CD14-positive monocyte (primary cell): ENCODE measurements around the gene EFHC2. TPM values are rescaled to one million over a fixed set of nuclear protein-coding genes. Genes with fewer than 3 reads are reported as not detected.

Source experiments
- DNase-seq, 3 donors: peaks; one replicate each; pipeline ENCODE4 v3.0.0-alpha.2; 2011 to 2022
- H2AFZ ChIP-seq: 2 replicates; pipeline ENCODE4 v1.6.0; 2012; ENCODE audit warnings: mild to moderate bottlenecking, low read depth, low read length, inconsistent platforms; ENCODE audit not compliant: insufficient read depth, poor library complexity, severe bottlenecking
- H3K27ac ChIP-seq, 2 donors: 1 replicate in 1 of 2; 2 replicates in 1 of 2; pipeline ENCODE4 v1.5.1; 2012 to 2013; ENCODE audit warnings: low read length in 2 of 2, control low read depth in 1 of 2, inconsistent platforms in 1 of 2, low read depth in 1 of 2, mild to moderate bottlenecking in 1 of 2
- H3K27me3 ChIP-seq, 2 donors: one replicate each; pipeline versions ENCODE4 v1.6.0 to v1.6.1; 2011 to 2013; ENCODE audit warnings: low read length in 2 of 2; ENCODE audit not compliant: control insufficient read depth in 2 of 2, insufficient read depth in 2 of 2
- H3K36me3 ChIP-seq, 2 donors: replicated peaks in 1 of 2; 1 replicate in 1 of 2; 2 replicates in 1 of 2; pipeline versions ENCODE4 v1.5.1 to v1.6.1; 2012 to 2013; ENCODE audit warnings: low read length in 2 of 2, control low read depth in 1 of 2, inconsistent platforms in 1 of 2, mild to moderate bottlenecking in 1 of 2; ENCODE audit not compliant: insufficient read depth in 2 of 2, control insufficient read depth in 1 of 2
- H3K4me1 ChIP-seq, 2 donors: 1 replicate in 1 of 2; 2 replicates in 1 of 2; pipeline versions ENCODE4 v1.5.1 to v1.6.1; 2012 to 2013; ENCODE audit warnings: low read length in 2 of 2, control low read depth in 1 of 2, inconsistent platforms in 1 of 2, mild to moderate bottlenecking in 1 of 2, moderate library complexity in 1 of 2; ENCODE audit not compliant: insufficient read depth in 2 of 2, control insufficient read depth in 1 of 2
- H3K4me2 ChIP-seq: replicated peaks from 2 replicates; pipeline ENCODE3; 2012; ENCODE audit warnings: low read length, moderate library complexity, mild to moderate bottlenecking; ENCODE audit not compliant: poor library complexity, severe bottlenecking; ENCODE audit errors: extremely low read depth
- H3K4me3 ChIP-seq, 3 experiments: fragments of 200-600 bp in 1 of 3; sonication (generic) in 1 of 3; replicated peaks in 1 of 3; 1 replicate in 2 of 3; 2 replicates in 1 of 3; pipeline ENCODE4 v1.5.1; 2011 to 2013; ENCODE audit warnings: low read length in 3 of 3, mild to moderate bottlenecking in 3 of 3, control low read depth in 2 of 3, low read depth in 2 of 3, inconsistent platforms in 1 of 3, moderate library complexity in 1 of 3
- H3K79me2 ChIP-seq: 2 replicates; pipeline ENCODE4 v1.6.0; 2012; ENCODE audit warnings: mild to moderate bottlenecking, control low read depth, inconsistent platforms, low read length, moderate library complexity; ENCODE audit not compliant: insufficient read depth
- H3K9ac ChIP-seq: 2 replicates; pipeline ENCODE4 v1.6.0; 2017; ENCODE audit warnings: low read length, mild to moderate bottlenecking; ENCODE audit not compliant: insufficient read depth, poor library complexity, severe bottlenecking
- H3K9me3 ChIP-seq, 2 donors: replicated peaks in 1 of 2; 1 replicate in 1 of 2; 2 replicates in 1 of 2; pipeline versions ENCODE4 v1.5.1 to v1.6.1; 2012 to 2013; ENCODE audit warnings: low read length in 2 of 2, control low read depth in 1 of 2; ENCODE audit not compliant: control insufficient read depth in 1 of 2, insufficient read depth in 1 of 2
- H4K20me1 ChIP-seq: 2 replicates; pipeline ENCODE4 v1.6.0; 2012; ENCODE audit warnings: mild to moderate bottlenecking, low read length, control low read depth, moderate library complexity; ENCODE audit not compliant: insufficient read depth
- H3K27ac Mint-ChIP-seq, 7 donors: one replicate each; pipeline ENCODE4 v1.8.0; 2020; ENCODE audit warnings: mild to moderate bottlenecking in 7 of 7, mixed read lengths in 7 of 7, moderate library complexity in 6 of 7, inconsistent platforms in 2 of 7
- H3K27me3 Mint-ChIP-seq, 3 donors: one replicate each; pipeline ENCODE4 v1.8.0; 2021 to 2022; ENCODE audit warnings: low read depth in 3 of 3, mild to moderate bottlenecking in 3 of 3, mixed read lengths in 3 of 3, moderate library complexity in 3 of 3, inconsistent platforms in 1 of 3
- H3K36me3 Mint-ChIP-seq, 2 donors: one replicate each; pipeline ENCODE4 v1.8.0; 2020; ENCODE audit warnings: mixed read lengths in 2 of 2, inconsistent platforms in 1 of 2, mild to moderate bottlenecking in 1 of 2
- H3K4me1 Mint-ChIP-seq: one replicate; pipeline ENCODE4 v1.8.0; 2020; ENCODE audit warnings: mild to moderate bottlenecking, mixed read lengths
- H3K4me3 Mint-ChIP-seq, 2 donors: one replicate each; pipeline ENCODE4 v1.8.0; 2020; ENCODE audit warnings: mild to moderate bottlenecking in 2 of 2, mixed read lengths in 2 of 2, moderate library complexity in 1 of 2
- H3K9me3 Mint-ChIP-seq, 7 donors: one replicate each; pipeline ENCODE4 v1.8.0; 2020 to 2022; ENCODE audit warnings: mixed read lengths in 7 of 7, mild to moderate bottlenecking in 6 of 7, moderate library complexity in 6 of 7, inconsistent platforms in 2 of 7
- CTCF ChIP-seq: fragments of 200-600 bp; IDR thresholded peaks from one replicate; pipeline ENCODE4 v1.8.0; 2022; ENCODE audit warnings: antibody characterized with exemption, mild to moderate bottlenecking
- WGBS: methylation state at CpG from one replicate; pipeline ENCODE4 v1.1.5; 2013; ENCODE audit warnings: missing lambda C conversion rate; ENCODE audit not compliant: insufficient coverage; 5-methylcytosine and 5-hydroxymethylcytosine counted together
- intact Hi-C, 2 donors: fragments of 100-400 bp; cut with micrococcal nuclease; formaldehyde crosslinking; loops; one replicate each; pipeline versions ENCODE4 v1.15.0 to v1.15.1; 2023
- polyA plus RNA-seq, 3 donors: library from polyadenylated mRNA; depleted of rRNA in 1 of 3; unstranded in 2 of 3; stranded (reverse) in 1 of 3; fragments of 300-500 nt in 2 of 3; fragments of >200 nt in 1 of 3; fragmentation: Illumina TruSeq in 2 of 3; gene quantifications; 1 replicate in 2 of 3; 2 replicates in 1 of 3; pipeline ENCODE4 v1.2.3, GENCODE V29; 2012 to 2021

The EFHC2 gene
- polyA plus RNA-seq, 3 donors, result 0.05 to 0.22 TPM; not detected in 1

DNA sequence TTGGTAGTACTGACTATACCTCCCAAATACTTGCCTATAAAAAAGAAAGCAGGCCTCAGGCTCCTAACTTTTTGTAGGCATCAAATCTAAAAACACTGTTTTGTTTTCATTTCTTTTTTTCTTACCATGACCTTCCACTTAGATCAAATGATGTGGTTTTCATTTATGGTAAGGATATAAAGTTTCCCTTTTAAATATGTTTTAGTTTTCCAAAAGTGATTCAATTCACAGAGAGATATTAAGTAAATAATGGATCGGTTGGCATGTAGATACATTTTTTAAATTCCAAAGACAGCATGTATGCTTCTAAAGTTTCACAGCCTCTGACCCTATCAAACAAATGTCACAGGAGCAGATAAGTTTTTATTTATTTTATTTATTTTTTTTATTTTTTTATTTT, 23.9 kb downstream of the EFHC2 start:
- H4K20me1 ChIP-seq, result no peaks in the 10 kb centered on the region
- TF ChIP-seq CTCF, result no peak
- intact Hi-C loops, result no loop called here
- Mint-ChIP-seq H3K27ac (no peak overlapping the region), H3K4me1 (peaks cover 3% of the 10 kb centered on the region), H3K9me3 (peaks cover 0 to 13% (median 9%) of the 10 kb centered on the region in 7 donors), H3K4me3 (no peak overlapping the region), H3K36me3 (peaks cover 0 to 2% of the 10 kb centered on the region in 2 donors), H3K27me3 (peaks cover 0 to 11% (median 2%) of the 10 kb centered on the region in 3 donors)
- no peak overlapping the region for H3K9ac ChIP-seq
- peaks cover 0 to 4% of the 10 kb centered on the region in 2 donors for H3K27me3 ChIP-seq
- H3K4me2 ChIP-seq, result no peak overlapping the region
- H3K36me3 ChIP-seq, result no peaks in the 10 kb centered on the region
- peaks cover 0 to under 1% of the 10 kb centered on the region in 2 donors for H3K4me1 ChIP-seq
- no peak overlapping the region for H3K27ac ChIP-seq
- H3K79me2 ChIP-seq, result no peaks in the 10 kb centered on the region
- peaks cover 0 to 6% of the 10 kb centered on the region in 2 donors for H3K9me3 ChIP-seq
- no peak overlapping the region for H3K4me3 ChIP-seq
- no peak overlapping the region for H2AFZ ChIP-seq
- WGBS, result no CpG with 5 or more reads among the region's 1 CpG
- DNase-seq, result no peak

GRCh38 chrX:44317181-44317580, 26.3 kb downstream of the EFHC2 start:
- Mint-ChIP-seq H3K36me3 (peaks cover 0 to 2% of the 10 kb centered on the region in 2 donors), H3K9me3 (peaks cover 0 to 7% (median 4%) of the 10 kb centered on the region in 7 donors), H3K27ac (no peak overlapping the region), H3K4me3 (no peak overlapping the region), H3K27me3 (peaks cover 0 to 15% (median 2%) of the 10 kb centered on the region in 3 donors), H3K4me1 (peaks cover 15% of the 10 kb centered on the region)
- H4K20me1 ChIP-seq, result no peaks in the 10 kb centered on the region
- H3K36me3 ChIP-seq, result no peaks in the 10 kb centered on the region
- H3K4me1 ChIP-seq, result peaks cover 6 to 9% of the 10 kb centered on the region in 2 donors
- no peaks in the 10 kb centered on the region for H3K9me3 ChIP-seq
- intact Hi-C loops, result no loop called here
- H3K9ac ChIP-seq, result no peak overlapping the region
- no peaks in the 10 kb centered on the region for H3K79me2 ChIP-seq
- DNase-seq, result no peak
- no peak for TF ChIP-seq CTCF
- no CpG with 5 or more reads among the region's 2 CpGs for WGBS
- no peak overlapping the region for H3K4me3 ChIP-seq
- H3K27ac ChIP-seq, result no peak overlapping the region
- H3K27me3 ChIP-seq, result peaks cover 0 to 4% of the 10 kb centered on the region in 2 donors
- no peak overlapping the region for H3K4me2 ChIP-seq
- no peak overlapping the region for H2AFZ ChIP-seq
